HG03139 (cell line): ENCODE data around the gene ENO2.
A peak's percentile ranks its signal among the peaks of the same experiment; 100 is the strongest.

Experiments used
- ATAC-seq: cut with Tn5 transposase; IDR thresholded peaks from one replicate; pipeline ENCODE4 v1.9.1; 2021; ENCODE audit not compliant: unreplicated experiment

The ENO2 gene

DNA sequence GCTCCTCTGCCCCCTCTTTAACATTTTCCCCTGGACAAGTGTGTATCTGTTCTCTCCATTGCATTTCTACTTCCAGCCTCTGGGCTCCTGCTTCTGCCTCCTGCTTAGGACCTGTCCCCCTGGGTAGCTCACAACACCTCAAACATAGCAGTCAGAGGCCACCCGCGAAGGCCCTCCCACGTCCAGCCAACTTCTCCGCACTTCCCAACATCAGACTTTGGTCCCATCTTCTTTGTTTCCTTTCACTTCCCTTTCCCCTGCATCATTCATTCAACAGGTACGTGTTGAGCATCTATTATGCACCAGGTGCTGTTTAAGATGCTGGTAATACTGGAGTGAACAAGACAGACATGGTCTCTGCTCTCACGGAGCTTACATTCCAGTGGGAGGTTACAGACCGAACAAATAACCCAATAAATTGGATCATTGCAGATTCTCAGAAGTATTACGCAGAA lies 32.6 kb downstream of the ENO2 start:
- ATAC-seq, result no peak

DNA sequence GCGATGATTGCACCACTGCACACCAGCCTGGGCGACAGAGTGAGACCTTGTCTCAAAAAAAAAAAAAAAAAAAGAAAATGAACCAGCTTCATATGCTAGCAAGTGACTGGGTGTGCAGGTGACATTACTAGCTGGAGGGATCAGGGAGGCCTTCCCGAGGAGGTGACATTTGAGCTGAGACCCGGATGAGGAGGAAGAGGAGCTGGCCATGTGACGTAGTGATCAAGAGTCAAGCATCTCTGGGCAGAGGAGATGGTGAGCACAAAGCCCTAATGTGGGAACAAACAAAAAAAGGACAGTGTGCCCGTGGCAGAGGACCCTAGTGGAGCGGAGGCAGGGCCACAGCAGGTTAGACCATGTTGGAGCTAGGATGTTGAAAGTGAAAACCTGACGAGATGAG lies 33.2 kb downstream of the ENO2 start:
- no peak for ATAC-seq

DNA sequence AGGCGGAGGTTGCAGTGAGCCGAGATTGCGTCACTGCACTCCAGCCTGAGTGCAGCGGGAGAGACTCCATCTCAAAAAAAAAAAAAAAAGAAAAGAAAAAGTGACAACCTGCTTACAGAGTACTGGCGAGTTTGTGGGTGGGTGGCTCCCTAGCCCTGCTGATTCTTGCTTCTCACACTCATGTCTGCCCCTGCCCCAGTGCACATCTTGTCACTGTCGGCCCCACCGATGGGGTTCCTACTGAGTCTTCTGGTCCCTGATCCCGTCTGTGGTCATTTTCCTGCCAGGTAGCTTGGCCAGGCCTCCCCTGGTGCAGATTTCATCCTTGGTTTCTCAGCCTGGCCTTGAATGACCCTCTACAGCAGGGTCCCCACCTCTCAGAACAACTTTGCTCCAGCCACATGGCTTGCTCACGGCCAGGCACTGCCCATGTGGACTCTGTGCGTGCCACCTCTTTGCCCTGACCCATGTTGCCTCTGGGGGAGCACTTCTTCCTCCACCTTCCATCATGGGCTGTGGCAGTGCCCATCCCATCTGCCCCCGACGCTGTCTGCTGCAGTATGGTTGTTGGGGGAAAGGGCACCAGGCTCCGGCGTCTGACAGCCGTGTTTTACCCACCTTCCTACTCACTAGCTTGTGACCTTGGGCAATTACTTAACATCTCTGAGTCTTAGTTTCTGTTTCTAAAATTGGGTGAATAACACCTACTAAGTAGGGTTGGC lies 34.7 kb downstream of the ENO2 start:
- ATAC-seq, result no peak

DNA sequence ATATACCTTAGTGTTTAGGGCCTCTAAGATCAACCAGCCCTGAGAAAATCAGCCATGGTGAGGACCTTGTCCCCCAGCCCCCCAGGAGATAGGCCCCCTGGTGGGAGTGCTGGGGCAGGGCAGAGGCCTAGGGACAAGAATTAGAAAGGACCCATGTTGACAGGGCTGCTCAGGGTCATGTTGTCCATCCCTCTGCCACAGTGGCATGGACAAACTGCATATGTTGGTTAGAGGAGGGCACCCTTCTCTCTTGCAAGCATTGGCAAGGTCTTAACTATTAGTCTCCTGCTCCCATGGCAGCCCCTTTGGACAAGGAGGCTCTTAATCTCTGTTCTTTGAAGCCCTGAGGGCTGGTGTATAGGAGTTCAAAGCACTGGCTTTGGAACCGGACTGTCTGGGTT lies 36.0 kb downstream of the ENO2 start:
- ATAC-seq, result no peak

DNA sequence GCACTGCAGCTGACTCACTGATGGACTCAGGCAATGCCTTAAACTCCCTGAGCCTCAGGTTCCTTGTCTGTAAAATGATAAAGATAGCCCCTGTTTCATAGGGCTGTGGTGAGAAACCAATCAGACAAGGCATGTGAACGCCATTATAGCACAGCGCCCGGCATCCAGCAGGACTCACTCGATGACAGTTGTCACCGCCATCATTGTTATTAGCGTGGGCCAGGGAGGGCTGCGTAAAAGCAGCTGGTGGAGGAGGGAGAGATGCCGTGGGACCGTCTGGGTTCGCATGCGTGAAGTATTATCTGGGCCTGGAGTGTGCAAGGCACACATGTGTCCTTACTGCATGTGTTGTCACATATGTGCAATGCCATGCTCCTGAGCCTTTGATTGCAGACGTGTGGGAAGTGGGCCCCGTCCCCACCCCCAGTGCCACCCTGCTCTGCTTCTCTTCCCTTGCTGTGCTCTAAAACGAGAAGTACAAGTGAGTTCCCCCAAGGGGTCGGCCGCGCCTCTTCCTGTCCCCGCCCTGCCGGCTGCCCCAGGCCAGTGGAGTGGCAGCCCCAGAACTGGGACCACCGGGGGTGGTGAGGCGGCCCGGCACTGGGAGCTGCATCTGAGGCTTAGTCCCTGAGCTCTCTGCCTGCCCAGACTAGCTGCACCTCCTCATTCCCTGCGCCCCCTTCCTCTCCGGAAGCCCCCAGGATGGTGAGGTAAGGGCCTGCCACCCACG lies 36.6 kb downstream of the ENO2 start, which contains the start of gene PTPN6:
Gene PTPN6, plus strand, starts transcription at position 546 of the 730 bp plus-strand sequence. Its CDS starts 157 bp downstream, at position 703.
- no peak for ATAC-seq

DNA sequence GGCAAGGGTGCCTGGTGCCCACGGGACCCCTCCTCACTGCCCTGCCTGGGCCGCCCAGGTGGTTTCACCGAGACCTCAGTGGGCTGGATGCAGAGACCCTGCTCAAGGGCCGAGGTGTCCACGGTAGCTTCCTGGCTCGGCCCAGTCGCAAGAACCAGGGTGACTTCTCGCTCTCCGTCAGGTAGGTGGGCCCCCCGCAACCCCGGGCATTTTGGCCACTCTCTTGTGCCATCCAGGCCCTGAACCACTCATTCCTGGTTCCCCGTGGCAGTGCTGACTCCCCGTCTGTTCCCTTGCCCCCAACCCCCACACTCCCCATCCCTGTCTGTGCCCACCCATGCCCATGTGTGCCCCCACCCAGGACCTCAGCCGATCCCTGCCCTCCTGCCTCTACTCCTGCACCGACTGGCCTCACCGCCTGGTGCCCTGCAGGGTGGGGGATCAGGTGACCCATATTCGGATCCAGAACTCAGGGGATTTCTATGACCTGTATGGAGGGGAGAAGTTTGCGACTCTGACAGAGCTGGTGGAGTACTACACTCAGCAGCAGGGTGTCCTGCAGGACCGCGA lies 37.3 kb downstream of the ENO2 start:
- ATAC-seq, result no peak

DNA sequence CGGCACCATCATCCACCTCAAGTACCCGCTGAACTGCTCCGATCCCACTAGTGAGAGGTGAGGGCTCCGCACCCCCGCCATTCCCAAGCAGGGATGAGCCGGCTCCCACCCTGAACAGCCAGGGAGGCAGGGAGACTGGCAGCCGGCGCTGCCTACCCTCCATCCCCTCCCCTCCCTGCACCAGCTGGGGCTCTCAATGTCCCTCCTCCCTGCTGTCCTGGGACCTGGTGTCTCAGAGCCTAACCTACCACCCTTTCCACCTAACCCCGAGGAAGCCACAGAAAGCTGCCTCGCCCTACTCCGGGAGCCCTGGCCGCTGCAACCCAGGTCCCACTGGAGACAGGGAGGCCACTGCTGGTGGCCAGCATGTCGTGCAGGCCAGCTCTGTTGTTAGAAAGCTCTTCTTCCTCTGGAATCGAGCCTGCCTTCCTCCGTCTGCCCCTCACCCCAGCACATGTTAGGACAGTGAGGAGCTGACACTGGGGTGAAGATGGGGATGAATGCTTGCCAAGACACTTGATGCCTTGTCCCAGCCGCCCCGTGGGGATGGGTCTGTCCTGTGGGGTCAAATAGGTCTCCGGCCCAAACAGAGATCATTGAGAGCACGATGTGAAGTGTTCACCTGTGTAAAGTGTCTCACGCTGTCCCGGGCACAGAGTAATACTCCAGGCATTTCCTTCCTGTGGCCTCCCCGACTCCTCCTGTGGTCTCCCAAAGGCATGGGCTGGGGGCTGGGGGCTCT lies 37.9 kb downstream of the ENO2 start:
- ATAC-seq, result no peak

DNA sequence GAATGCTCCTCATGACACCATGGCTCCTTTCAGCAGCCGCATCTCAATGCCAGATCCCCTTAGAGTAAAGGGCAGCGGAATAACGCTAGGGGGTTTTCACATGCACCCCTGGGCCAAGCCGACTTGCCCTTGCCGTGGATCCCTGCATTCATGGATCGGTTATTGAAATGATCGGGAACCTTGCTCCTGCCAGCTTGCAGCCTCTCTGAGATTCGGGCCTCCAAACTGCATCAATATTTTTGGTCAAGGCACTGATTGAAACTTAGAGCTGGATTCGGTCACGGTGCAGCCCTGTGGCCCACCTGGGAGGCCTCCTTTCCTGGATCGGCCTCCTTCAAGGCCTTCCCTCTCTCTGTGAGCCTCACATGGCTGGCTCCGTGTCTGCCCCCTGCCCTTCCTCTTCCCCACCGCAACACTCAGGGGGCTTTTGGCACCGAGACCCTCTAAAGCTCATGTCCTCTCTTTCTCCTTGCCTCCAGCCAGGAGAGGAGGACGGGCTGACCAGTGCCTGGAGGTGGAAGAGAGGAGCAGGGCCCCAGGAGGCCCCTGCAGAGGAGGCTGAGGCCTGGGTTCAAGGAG lies 38.6 kb downstream of the ENO2 start:
- no peak for ATAC-seq

DNA sequence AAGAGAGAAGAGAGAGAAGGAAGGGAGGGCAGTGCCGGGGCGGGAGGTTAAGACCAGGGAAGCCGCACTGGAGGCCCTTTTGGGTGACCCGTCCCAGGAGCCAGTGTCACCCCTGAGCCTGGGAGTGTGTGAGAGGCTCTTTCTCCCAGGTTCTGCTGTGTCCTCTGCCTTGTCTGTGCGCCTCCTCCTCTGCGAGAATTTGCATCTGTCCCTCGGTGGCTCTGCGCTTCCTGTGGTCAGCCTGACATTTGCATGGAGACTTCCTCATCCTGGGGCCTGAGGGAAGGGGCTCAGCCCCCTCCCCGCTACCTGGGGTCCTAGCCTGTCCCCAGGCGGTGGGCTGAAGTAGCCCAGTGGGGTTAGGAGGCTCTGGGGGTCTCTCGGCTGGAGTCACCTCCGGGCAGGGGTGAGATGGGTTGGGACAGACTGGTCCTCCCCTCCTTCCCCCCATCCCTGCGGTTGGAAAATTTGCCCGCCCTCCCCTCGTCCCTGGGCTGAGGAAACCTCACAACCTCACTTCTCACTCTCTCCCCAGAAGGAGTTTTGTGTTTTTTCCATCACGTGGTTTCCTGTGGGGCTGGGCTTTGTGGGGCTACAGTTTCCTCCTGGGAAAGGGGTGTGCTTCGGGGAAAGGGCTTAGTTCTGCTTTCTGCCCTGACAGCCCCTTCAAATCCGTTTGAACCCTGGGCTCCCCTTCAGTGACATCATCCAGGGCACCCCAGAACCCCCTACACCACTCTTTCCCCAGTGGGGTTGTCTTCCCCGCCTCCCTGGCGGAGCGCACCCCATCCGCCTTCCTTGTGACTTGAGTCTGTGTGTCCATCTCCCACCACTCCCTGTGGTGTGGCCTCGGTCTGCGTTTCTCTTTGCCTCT lies 39.3 kb downstream of the ENO2 start:
- peak; percentile 47 for ATAC-seq

DNA sequence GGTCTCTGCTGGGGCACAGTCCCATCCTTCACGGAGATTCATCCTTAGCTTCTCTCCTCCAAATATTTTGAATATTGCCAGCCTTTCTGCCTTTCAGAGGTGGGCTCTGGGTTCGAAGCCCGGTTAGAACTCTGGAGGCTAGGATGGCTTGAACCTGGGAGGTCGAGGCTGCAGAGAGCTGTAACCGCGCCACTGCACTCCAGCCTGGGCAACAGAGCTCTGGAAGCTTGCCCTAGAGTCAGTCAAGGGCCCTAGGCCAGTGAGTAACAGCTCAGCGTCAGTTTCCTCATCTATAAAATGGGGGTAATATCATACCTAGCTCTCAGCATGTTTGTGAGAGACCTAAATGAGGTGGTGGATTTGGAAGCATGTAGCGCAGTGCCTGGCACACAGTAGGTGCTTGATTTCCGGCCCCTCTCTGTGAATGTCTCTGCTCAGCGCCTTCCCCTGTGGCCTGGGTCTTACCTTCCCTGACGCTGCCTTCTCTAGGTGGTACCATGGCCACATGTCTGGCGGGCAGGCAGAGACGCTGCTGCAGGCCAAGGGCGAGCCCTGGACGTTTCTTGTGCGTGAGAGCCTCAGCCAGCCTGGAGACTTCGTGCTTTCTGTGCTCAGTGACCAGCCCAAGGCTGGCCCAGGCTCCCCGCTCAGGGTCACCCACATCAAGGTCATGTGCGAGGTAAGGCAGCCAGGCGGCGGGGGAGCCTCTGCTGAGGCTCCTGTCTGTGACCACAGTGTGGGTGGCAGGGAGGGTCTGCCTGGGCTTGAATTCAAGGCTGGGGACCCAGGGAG lies 40.1 kb downstream of the ENO2 start:
- no peak for ATAC-seq

DNA sequence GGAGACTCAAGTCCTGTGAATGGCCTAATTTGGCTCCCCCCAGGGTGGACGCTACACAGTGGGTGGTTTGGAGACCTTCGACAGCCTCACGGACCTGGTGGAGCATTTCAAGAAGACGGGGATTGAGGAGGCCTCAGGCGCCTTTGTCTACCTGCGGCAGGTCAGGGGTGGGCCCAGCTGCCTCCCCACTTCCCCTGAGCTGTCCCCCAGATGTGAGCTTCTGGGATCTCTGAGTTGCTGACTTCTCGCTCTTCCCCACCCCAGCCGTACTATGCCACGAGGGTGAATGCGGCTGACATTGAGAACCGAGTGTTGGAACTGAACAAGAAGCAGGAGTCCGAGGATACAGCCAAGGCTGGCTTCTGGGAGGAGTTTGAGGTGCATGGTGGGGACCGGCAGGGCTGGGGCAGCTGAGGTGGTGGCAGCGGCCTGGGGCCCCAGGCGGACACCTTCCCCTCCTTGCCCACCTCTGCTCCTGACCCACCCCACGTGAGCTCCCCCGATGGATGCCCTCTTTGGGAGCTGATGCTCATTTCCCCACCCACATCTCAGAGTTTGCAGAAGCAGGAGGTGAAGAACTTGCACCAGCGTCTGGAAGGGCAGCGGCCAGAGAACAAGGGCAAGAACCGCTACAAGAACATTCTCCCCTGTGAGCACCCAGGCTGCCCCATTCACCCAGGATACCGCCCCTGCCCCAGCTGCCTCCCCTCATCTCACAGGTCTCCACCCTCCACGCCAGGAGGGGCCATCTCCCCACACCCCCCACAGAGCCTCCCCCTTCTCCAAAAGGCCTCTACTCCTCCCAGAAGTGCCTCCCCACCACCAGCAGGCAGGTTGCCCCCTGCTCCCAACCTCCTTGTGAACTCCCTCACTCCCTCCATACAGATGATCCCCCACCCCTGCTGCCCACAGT lies 41.0 kb downstream of the ENO2 start:
- ATAC-seq, result no peak

DNA sequence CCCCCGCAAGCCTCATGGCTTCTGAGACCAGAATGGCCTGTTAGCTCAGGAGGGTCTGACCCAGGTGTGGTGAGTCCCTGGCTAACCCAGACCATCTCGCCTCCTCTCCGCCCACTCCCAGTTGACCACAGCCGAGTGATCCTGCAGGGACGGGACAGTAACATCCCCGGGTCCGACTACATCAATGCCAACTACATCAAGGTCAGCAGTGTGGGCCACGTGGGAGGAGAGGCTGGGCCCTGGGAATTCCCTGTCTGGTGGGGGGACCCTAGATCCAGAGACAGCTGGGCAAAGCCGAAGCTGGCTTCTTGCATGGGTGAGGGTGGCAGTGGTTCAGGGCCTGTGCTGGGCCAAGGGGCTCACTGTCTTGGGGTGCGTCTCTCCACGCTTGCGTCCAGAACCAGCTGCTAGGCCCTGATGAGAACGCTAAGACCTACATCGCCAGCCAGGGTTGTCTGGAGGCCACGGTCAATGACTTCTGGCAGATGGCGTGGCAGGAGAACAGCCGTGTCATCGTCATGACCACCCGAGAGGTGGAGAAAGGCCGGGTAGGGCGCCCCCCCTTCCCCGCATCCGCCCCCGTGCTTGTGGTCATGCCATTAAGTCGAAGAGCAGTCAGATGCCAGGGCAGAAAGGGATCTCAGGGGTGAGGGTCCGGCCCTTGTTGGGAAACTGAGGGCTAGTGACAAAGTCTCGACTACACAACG lies 41.8 kb downstream of the ENO2 start:
- ATAC-seq, result no peak

DNA sequence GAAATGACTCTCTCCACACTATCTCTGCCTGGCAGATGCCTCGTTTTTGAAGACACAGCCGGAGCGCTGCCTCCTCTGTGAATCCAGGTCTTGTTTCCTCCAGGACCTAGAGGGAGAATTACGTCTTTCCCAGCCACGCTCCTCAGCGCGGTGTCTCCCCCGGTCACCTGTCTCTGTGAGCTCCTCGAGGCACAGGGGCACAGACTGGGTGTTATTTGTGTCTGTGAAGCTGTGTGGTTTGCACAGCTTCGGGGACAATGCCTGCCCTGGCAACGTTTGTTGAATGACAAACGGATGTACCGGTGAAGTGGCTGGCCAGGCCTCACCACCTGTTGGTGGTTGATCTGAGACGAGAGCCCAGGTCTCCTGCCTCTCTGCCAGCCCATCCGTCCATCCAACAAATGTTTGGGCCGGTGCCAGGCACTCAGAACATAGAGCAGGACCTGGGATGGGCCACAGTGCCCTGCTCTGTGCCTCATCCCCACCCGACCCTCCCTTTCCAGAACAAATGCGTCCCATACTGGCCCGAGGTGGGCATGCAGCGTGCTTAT lies 42.8 kb downstream of the ENO2 start:
- no peak for ATAC-seq

DNA sequence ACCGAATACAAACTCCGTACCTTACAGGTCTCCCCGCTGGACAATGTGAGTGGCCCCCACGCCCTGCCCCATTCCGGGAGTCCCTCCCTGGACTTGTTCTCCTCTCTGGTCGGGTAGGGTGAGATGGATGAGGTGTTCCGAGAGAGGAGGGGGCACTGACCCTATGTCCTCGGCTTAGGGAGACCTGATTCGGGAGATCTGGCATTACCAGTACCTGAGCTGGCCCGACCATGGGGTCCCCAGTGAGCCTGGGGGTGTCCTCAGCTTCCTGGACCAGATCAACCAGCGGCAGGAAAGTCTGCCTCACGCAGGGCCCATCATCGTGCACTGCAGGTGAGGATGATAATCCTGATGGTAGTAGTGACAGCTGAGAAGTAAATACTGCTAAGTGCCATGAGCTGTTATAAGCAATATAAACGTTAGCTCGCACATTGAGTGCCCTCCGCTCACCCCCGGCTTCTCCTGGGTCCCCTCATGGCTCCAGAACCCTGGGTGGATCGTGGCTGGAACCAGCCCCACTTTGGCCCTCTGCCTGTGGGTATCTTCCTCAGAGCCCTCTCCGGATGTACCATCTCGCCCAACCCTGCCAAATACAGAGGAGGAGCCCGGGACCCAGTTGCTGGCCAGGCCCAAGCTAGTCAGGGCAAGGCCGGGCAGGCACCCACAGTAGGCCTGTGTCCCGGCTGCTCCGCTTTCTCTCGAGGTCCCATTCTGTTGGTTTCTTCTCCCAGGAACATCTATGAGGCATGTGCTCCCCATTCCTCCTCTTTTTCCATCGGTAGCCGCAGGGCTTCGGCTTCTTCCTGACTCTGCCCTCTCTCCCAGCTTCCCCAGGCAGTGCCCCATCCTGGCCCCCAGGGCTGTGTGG lies 43.6 kb downstream of the ENO2 start:
- ATAC-seq, result no peak

DNA sequence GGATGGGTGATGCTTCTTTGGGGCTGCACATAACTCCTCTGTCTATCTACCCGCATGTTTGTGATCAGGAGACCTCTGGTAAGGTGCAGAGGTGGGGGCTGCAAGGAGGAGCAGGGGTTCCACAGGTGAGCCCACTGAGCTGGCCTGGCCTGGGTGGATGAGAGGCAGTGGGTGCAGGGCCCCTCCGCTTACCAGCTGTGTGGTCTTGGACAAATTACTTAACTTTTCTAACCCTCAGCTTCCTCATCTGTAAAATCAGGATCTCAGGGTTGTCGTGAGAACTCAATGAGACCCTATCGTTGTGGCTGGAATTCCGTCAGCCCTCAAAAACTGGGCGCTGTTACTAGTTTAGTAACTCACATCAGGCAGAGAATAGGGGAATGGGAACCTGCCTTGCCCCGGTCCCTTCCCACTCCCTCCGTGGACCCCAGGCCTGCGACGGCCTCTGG lies 44.3 kb downstream of the ENO2 start:
- ATAC-seq, result no peak

DNA sequence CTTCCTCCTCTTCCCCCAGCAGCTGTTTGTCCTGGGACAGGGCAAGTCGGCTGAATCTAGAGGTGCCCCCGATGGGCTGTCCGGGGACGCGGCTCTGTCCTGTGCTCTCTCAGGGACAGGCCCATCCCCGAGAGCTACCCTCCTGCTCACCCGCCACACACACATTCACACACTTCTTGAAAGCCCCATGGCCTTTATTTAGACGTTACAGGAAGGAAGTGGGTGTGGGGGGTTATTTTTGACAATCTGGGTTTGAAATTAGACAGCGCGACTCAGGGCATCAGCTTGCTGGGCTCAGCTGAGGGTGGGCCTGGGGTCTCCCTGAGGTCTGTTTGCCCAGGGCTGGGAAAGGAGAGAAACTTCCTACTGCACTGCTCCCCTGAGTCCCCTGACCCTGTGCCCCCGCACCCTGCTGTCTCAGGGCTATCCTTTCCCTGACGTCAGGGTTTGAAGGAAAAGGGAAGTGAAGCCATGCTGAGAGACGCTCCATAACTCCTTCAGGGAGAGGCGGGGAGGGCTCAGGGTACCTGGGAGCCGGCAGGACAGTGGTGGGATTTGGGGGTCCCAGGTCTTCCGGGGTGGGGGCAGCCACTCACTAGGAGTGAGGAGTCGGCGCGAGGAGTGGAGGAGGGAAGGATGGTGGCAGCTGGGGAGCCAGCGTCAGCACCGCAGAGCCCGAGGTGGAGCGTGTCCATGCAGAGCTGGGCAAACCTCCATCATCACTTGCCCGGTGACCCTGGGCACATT lies 44.9 kb downstream of the ENO2 start:
- peak; percentile 44 for ATAC-seq
